HG03060 (cell line): Measurements from ENCODE around the gene PRMT7.
A peak's percentile ranks its signal among the peaks of the same experiment; 100 is the strongest.

Experiments
- ATAC-seq: cut with Tn5 transposase; IDR thresholded peaks from one replicate; pipeline ENCODE4 v1.9.1; 2021; ENCODE audit warnings: low read depth, moderate number of reproducible peaks; ENCODE audit not compliant: unreplicated experiment

Gene PRMT7

GRCh38 chr16:68310774-68311511, at the start of gene PRMT7, which contains the start of gene SLC7A6OS:
TSS of gene PRMT7 (plus strand) at chr16:68311019. CDS start at chr16:68315980, 4,961 bp downstream.
TSS of gene SLC7A6OS (minus strand) at chr16:68310946. CDS start at chr16:68310926, 20 bp downstream.
- ATAC-seq = peak; percentile 73

- no peak for ATAC-seq
Observed at GRCh38 chr16:68263559-68264127, 47.2 kb upstream of the PRMT7 start.

DNA sequence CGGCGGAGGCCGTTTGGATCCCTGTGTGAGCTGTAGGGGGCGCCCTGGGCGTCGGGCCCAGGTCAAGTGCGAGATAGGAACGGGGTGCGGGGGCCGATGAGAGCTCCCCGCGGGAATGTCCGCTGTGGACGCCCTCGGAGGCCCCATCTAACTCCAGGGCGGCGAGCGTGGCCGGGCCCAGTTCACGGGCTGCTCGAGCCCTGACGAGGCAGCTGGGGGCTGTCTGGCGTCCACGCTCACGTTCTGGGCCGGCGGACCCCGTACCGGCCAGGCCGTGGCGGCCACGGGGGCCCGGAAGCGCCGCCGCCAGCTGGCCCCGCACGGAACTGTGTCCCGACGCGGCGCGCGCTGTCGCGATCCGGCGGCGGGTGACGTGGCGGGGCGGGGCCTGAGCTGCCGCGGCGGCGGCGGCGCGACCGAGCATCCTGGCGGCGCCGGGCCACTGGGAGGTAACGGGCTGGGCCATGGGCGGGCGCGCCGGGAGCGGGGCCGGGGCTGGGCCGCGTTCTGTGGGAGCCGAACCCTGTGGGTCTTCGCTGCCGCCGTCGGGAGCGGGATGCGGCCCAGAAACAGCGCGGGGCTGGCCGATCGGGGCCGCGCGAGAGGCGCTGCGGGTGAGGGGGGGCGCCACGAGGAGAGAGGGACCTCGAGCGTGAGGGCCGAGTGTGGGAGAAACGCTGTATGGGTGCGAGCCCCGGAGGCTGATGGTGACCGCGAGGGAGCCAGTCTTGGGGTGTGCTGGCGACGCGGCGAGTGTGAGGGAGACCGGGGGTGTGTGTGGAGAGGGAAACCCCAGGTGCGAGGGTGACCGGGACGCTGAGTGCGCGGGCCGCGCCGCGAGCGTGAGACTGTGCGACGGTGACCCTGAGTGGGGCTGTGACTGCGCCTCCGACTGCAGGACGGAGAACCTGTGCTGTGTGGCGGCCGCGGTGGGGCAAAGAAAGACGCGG, 46.4 kb upstream of the PRMT7 start, which contains the start of gene SLC7A6:
Gene SLC7A6 (plus strand): TSS at position 399 of the 950 bp plus-strand sequence. CDS start 10,201 bp downstream, outside the sequence.
- no peak for ATAC-seq

DNA sequence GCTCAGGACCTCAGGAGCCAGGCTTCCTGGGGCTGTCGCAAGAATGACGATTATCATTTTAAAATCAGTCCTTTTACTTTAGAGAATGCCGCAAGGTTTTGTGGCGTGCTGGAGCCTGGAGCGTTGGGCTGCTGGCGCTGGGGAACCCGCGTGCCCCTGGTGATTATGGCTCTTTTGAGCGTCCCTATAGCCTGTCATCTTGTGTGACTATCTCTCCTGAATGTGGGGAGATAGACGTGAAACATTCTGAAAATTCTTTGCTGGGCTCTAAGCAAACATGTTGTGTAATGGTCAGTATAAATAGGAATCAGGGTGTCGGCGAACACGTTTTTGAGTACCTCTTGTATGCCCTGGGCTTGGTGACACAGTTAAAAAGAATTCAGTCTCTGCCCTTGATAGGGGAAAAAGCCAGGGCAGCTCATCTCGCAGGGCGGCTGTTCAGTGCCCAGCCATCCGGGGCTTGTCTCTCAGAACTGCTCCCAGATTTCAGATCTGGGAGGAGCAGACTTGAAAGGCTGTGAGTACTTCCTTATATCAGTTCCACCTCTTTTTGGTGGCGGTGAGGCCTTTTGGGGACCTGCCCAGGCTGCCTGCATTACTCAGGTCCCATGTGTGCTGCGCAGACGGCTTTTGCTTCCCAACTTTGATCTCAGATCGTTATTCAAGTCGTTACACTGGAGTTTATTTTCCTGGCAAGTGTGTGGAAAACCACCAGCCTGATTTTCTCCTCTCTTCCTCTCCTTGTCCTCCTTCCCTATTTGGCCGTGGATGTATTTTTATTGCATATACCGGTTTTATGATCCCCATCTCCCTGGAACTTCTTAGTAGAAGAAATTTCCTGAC, 45.5 kb upstream of the PRMT7 start:
- ATAC-seq = no peak

DNA sequence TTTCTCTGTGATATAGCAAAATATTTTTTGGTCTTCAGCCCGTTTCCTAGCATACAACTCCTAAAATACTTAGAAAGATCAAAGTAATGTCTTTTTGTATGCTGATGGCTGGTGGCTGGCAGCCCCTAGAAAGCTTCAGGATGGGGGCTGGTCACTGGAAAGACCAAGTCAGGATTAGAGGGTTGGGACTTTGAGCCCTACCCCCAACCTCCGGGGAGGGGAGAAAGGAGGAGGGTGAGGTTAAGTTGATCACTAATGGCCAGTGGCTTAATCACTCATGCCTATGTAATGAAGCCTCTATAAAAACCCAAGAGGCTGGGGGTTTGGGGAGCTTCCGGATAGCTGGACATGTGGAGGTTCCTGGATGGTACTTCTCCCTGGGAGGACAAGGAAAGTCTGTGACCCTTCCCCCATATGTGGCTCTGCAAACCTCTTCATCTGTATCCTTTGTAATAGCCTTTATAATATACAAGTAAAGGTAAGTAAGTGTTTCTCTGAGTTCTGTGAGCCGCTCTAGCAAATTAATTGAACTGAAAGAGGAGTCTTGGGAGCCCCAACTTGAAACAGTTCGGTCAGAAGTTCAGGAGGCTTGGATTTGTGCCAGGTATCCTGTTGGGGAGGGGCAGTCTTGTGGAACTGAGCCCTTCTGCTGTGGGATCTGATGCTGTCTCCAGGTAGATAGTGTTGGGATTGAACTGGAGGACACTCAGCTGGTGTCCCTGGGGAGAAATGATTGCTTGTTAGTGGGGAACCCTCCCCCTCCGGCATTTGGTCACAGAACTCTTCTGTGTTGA, 43.0 kb upstream of the PRMT7 start:
- ATAC-seq = no peak

- ATAC-seq = no peak
Observed at GRCh38 chr16:68269793-68270192, 41.0 kb upstream of the PRMT7 start.

DNA sequence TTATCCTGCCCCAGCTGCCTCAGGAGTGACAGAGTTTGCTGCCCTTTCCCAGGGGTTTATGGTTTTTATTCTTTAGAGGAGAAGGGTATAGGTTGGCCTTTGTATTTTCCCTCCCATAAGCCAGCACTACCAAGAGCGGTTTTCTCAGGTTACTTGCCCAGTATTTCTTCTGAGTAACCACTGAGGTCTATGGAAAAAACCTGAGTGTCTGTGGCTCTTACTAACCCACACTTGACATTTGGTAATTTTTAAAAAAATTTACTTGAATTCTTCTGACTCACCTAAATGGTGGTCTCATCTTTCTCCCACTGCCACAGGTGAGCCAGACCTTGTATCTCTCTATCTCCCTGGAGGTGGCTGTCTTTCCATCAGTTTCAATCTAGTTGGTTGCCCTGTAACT, 40.5 kb upstream of the PRMT7 start:
- no peak for ATAC-seq

DNA sequence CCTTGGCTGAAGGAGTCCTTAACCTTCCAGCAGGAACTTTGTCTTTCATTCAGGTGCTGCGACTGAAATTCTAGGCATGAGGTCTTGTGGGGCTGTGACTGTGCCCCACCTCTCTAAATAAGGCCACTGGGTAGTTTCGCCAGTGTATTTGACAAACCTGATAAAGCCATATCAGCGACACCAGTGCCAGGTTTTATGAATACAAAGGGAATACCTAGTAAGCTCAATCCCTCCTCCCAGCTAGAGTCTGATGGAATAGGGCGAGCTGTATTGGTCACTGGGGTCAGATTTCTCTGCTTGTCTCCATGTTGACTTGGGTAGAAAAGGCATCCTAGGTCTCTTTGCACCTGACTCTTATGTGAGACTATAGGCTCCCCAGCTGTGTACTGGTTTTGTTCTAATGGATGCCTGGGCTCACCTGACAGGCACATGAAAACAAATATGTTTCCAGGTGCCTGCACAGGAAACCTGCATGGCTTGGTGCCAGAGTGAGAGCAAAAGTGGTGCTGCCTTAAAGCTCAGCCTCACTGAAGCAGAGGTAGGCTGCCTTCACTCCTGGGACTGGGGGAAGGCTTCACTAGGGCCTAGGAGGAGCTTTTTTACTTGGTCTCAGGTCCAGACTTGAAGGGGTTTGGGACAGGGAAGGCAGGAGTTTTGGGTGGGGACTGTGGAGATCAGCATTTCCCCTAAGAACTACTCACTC, 38.2 kb upstream of the PRMT7 start:
- no peak for ATAC-seq

GRCh38 chr16:68273459-68273858, 37.4 kb upstream of the PRMT7 start:
- ATAC-seq = no peak

DNA sequence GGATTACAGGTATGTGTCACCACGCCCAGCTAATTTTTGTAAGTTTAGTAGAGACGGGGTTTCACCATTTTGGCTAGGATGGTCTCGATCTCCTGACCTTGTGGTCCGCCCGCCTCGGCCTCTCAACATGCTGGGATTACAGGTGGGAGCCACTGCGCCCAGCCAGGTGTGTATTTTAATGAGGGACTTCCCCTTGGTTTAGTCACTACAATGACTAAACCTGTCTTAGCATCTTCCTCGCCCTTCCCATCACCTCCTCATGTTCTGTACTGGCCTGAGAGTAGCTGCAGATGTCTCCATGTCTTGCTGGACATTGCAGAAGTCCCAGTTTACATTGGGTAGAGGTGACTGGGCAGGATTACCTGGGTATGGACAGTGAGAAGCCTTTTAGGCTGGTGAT, 36.9 kb upstream of the PRMT7 start:
- no peak for ATAC-seq

GRCh38 chr16:68274441-68274840, 36.4 kb upstream of the PRMT7 start:
- ATAC-seq = no peak

- ATAC-seq = peak; percentile 39
Observed at GRCh38 chr16:68275611-68276191, 35.1 kb upstream of the PRMT7 start.

- ATAC-seq = no peak
Observed at GRCh38 chr16:68276223-68276622, 34.6 kb upstream of the PRMT7 start.

DNA sequence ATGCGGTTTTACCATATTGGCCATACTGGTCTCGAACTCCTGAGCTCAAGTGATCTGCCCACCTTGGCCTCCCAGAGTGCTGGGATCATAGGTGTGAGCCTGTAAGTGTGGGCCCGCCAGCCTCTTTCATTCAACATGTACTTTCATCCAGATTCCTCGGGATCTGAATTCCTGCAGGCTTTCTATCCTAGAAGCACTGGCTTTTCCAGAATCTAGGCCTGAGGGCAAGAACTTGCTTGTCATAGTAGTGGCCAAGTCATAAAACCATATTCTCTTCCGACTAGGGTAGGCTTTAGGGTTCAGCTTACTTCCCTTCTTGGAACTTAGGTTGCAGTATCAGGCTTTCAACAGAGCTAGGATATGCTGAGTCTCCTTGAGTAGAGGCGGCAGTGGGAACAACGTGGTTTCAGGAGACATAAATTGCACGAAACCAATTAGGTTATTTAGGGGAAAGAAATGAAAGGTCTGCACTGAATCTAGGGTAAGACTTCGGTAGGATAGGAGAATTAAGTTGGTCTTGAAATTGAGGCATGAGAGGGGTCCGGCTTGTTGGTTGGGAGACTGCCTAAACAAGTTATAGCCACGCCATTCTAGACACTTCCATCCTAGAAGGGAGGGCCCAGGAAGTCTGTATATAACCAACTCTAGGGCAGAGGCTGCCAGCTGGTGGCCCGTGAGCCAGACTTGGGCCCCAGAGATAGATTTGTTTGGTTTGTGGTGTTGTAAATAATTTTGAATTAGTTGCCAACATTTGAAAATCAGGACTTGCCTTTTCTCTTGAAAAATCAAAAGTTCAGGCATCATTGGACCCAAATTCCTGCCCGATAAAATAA, 30.9 kb upstream of the PRMT7 start:
- ATAC-seq = no peak

DNA sequence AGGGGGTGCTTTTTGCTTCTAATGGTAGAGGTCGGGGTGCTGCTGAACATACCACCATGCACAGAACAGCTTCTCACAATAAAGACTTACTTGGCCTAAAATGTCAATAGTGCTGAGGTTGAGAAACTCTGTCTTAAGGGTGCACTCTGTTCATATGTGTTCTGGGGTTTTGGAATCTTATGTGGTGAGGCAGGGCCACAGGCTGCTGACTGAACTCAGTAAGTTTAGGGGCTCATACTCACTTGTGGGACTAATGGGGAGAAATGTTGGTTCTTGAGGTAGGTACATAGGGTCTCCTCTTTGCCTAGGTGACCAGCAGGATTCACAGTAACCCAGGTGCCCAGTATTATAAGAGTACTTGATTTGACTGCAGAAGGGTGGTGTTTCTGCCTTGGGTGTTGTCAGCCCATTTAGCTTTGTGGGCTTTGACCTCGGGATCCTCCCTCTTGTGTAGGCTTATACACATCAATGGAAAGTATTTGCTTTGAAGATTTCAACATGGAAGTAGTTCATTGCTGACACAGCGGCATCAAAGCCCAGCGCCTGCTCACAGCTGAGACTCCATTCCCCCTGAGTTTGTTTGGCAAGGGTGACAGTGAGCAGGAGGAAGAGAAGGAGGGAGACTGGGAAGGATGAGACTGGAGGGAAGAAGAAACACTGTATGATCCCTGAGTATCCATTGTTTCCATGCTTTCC, 29.3 kb upstream of the PRMT7 start:
- ATAC-seq = no peak

GRCh38 chr16:68282064-68282452, 28.8 kb upstream of the PRMT7 start:
- no peak for ATAC-seq

GRCh38 chr16:68283346-68283745, 27.5 kb upstream of the PRMT7 start:
- ATAC-seq = no peak
